Tibial artery (tissue), 4 donors: ENCODE results near the gene NUMB.

ENCODE experiments used
- DNase-seq, 2 donors: peaks; one replicate each; pipeline ENCODE4 v3.0.0-alpha.2; 2019
- H3K27ac ChIP-seq, 2 donors: fragments of 200-600 bp; sonication (generic) in 1 of 2; 1 replicate in 1 of 2; 2 replicates in 1 of 2; pipeline ENCODE4 v1.5.1; 2018 to 2019; ENCODE audit warnings: mild to moderate bottlenecking in 1 of 2
- H3K27me3 ChIP-seq, 2 donors: fragments of 200-600 bp; sonication (generic) in 1 of 2; one replicate each; pipeline versions ENCODE4 v1.5.1 to v1.6.0; 2016 to 2019
- H3K36me3 ChIP-seq, 3 donors: fragments of 200-600 bp; sonication (generic) in 2 of 3; one replicate each; pipeline ENCODE4 v1.5.1; 2016 to 2019; ENCODE audit warnings: mild to moderate bottlenecking in 2 of 3
- H3K4me1 ChIP-seq, 4 donors: fragments of 200-600 bp; sonication (generic) in 2 of 4; 1 replicate in 3 of 4; 2 replicates in 1 of 4; pipeline ENCODE4 v1.5.1; 2016 to 2019
- H3K4me3 ChIP-seq, 2 donors: fragments of 200-600 bp; sonication (generic) in 1 of 2; 1 replicate in 1 of 2; 2 replicates in 1 of 2; pipeline ENCODE4 v1.5.1; 2018 to 2019; ENCODE audit warnings: mild to moderate bottlenecking in 2 of 2
- H3K9me3 ChIP-seq, 3 donors: fragments of 200-600 bp; sonication (generic) in 1 of 3; one replicate each; pipeline ENCODE4 v1.5.1; 2016 to 2019
- intact Hi-C: fragments of 100-400 bp; cut with DNase I; formaldehyde crosslinking; loops from one replicate; pipeline ENCODE4 v1.15.0; 2023; ENCODE audit warnings: low total_unique reads
- TF ChIP-seq, protein P1 (sequence below), 2 experiments: fragments of 200-600 bp in 1 of 2; fragments of 450-650 bp in 1 of 2; IDR thresholded peaks; one replicate each; pipeline ENCODE4 v1.5.1; 2017 to 2019; ENCODE audit warnings: antibody characterized with exemption in 2 of 2, mild to moderate bottlenecking in 1 of 2, moderate library complexity in 1 of 2

NUMB gene

GRCh38 chr14:73267474-73267873, 190.9 kb downstream of the NUMB start:
- Histone ChIP-seq H3K36me3 (peaks cover 0 to 15% (median 0%) of the 10 kb centered on the region in 3 donors), H3K27me3 (no peaks in the 10 kb centered on the region), H3K27ac (no peak overlapping the region), H3K9me3 (no peaks in the 10 kb centered on the region), H3K4me3 (no peak overlapping the region), H3K4me1 (peaks cover 0 to 10% (median 7%) of the 10 kb centered on the region in 4 donors)
- intact Hi-C loops, result no loop called here
- no peak for DNase-seq
- TF ChIP-seq, protein P1, sequence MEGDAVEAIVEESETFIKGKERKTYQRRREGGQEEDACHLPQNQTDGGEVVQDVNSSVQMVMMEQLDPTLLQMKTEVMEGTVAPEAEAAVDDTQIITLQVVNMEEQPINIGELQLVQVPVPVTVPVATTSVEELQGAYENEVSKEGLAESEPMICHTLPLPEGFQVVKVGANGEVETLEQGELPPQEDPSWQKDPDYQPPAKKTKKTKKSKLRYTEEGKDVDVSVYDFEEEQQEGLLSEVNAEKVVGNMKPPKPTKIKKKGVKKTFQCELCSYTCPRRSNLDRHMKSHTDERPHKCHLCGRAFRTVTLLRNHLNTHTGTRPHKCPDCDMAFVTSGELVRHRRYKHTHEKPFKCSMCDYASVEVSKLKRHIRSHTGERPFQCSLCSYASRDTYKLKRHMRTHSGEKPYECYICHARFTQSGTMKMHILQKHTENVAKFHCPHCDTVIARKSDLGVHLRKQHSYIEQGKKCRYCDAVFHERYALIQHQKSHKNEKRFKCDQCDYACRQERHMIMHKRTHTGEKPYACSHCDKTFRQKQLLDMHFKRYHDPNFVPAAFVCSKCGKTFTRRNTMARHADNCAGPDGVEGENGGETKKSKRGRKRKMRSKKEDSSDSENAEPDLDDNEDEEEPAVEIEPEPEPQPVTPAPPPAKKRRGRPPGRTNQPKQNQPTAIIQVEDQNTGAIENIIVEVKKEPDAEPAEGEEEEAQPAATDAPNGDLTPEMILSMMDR (IDR thresholded peaks at IDR 0.05), result no peak

GRCh38 chr14:73266317-73266716, 192.0 kb downstream of the NUMB start:
- intact Hi-C loops, result no loop called here
- Histone ChIP-seq H3K27me3 (no peaks in the 10 kb centered on the region), H3K27ac (no peak overlapping the region), H3K36me3 (peaks cover 0 to 15% (median 0%) of the 10 kb centered on the region in 3 donors), H3K9me3 (no peaks in the 10 kb centered on the region), H3K4me1 (peaks cover 0 to 10% (median 7%) of the 10 kb centered on the region in 4 donors), H3K4me3 (no peak overlapping the region)
- TF ChIP-seq, protein P1 (IDR thresholded peaks at IDR 0.05), result no peak
- DNase-seq, result no peak

GRCh38 chr14:73265721-73266046, 192.7 kb downstream of the NUMB start:
- Histone ChIP-seq H3K4me3 (no peak overlapping the region), H3K27me3 (no peaks in the 10 kb centered on the region), H3K4me1 (peaks cover 0 to 10% (median 7%) of the 10 kb centered on the region in 4 donors), H3K9me3 (no peaks in the 10 kb centered on the region), H3K36me3 (peaks cover 0 to 19% (median 0%) of the 10 kb centered on the region in 3 donors), H3K27ac (no peak overlapping the region)
- DNase-seq, result no peak
- TF ChIP-seq, protein P1 (IDR thresholded peaks at IDR 0.05), result no peak
- intact Hi-C loops, result no loop called here

DNA sequence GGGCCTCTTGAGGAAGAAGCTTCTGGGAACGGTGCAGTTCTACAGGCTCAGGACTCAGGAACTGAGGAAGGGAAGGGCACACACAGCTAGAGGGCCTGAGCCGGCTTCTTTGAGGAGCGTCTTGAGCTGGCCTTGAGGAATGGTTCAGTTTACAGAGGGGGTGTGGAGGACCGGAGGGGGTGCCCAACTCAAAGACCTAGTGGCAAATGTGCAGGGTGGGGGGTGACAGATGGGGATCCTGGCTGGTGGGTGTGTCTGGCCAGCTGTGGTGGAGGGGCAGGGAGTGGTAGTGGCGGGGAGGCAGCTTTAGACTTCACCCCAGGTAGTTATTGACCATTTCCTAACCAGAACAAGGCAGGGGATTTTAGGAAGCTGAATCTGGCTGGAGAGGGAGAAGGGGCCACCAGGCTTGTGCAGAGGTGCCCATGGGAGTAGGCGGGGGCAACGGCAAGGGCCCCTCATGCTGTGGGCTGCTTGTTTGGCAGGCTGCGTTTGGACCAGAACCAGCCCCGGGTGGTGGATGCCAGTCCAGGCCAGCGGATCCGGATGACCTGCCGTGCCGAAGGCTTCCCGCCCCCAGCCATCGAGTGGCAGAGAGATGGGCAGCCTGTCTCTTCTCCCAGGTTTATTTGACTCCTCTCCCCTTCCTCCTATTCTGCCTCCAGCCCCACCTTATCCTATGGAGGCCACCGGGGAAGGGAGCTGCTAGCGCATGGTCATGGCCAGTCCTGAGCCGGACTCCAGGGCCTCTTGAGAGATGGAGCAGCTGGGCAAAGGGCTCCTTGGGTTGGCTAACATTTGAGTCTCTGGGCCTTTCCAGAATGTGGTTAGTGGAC, 193.2 kb downstream of the NUMB start:
- DNase-seq, result no peak
- intact Hi-C loops, result no loop called here

GRCh38 chr14:73264080-73264884, 194.1 kb downstream of the NUMB start:
- no peak overlapping the region for H3K4me3 ChIP-seq
- no peaks in the 10 kb centered on the region for H3K27me3 ChIP-seq
- intact Hi-C loops, result no loop called here
- peaks cover 0 to 23% (median 0%) of the 10 kb centered on the region in 3 donors for H3K36me3 ChIP-seq
- TF ChIP-seq, protein P1 (IDR thresholded peaks at IDR 0.05), result no peak
- peaks cover 0 to 1% (median under 1%) of the 10 kb centered on the region in 4 donors for H3K4me1 ChIP-seq
- no peak for DNase-seq
- no peak overlapping the region for H3K27ac ChIP-seq
- no peaks in the 10 kb centered on the region for H3K9me3 ChIP-seq

More for the DNA sequence above, 193.2 kb downstream of the NUMB start:
- Histone ChIP-seq H3K9me3 (no peaks in the 10 kb centered on the region), H3K27me3 (no peaks in the 10 kb centered on the region), H3K4me1 (peaks cover 0 to 8% (median 4%) of the 10 kb centered on the region in 4 donors), H3K27ac (no peak overlapping the region), H3K36me3 (peaks cover 0 to 19% (median 0%) of the 10 kb centered on the region in 3 donors), H3K4me3 (no peak overlapping the region)
- TF ChIP-seq, protein P1 (IDR thresholded peaks at IDR 0.05), result no peak
